Activated naive CD4-positive, alpha-beta T cell treated with anti-CD3 and anti-CD28 coated beads for 36 hours (primary cell): ENCODE results near the gene ANTXR1. TPM values are rescaled to one million over a fixed set of nuclear protein-coding genes. Genes with fewer than 3 reads are reported as not detected.

Experiments used
- CTCF ChIA-PET: fragments of 350-600 bp; sonication (Branson Sonifier 250); formaldehyde crosslinking; loops from one replicate; lab custom pipeline; 2021; ENCODE audit warnings: antibody characterized with exemption; lab: Charles Lee
- DNase-seq: peaks from one replicate; pipeline ENCODE4 v3.0.0-alpha.2; 2020
- H3K27ac Mint-ChIP-seq: one replicate; pipeline ENCODE4 v1.8.0; 2021; ENCODE audit warnings: mild to moderate bottlenecking, mixed read lengths
- H3K27me3 Mint-ChIP-seq: one replicate; pipeline ENCODE4 v1.8.0; 2021; ENCODE audit warnings: low read depth, mixed read lengths
- H3K36me3 Mint-ChIP-seq: one replicate; pipeline ENCODE4 v1.8.0; 2021; ENCODE audit warnings: low read depth, mixed read lengths
- H3K4me1 Mint-ChIP-seq: one replicate; pipeline ENCODE4 v1.8.0; 2021; ENCODE audit warnings: low read depth, mixed read lengths
- H3K4me3 Mint-ChIP-seq: one replicate; pipeline ENCODE4 v1.8.0; 2021; ENCODE audit warnings: mild to moderate bottlenecking, moderate library complexity, mixed read lengths
- H3K9me3 Mint-ChIP-seq: one replicate; pipeline ENCODE4 v1.8.0; 2021; ENCODE audit warnings: mixed read lengths
- intact Hi-C: fragments of 100-400 bp; cut with micrococcal nuclease; formaldehyde crosslinking; loops from one replicate; pipeline ENCODE4 v1.15.1; 2023
- total RNA-seq, 2 experiments: library from RNA; stranded (reverse); gene quantifications; one replicate each; pipeline ENCODE4 v1.2.3, GENCODE V29; 2021

The ANTXR1 gene
- total RNA-seq, 2 experiments from 2014 or later = 0.17 TPM; not detected in 1

DNA sequence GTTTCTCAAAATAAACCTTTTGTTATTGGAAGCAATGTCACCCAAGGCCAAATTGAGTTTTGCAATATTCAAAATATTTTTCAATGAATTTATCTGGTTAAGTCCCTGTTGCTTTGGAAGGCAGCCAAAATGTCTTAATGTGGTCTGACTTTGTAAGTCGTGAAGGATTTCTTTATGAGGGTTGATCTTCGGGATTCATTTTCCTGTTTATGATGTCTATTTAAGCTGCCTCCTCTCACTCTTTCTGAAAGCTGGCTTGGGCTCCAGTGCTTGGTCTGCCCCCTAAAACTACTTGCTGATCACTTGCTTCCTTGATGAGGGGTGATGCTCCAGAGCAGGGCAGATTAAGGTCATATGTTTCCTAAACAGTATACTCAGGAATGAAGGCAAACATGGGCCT, 141.1 kb downstream of the ANTXR1 start:
- H3K27ac Mint-ChIP-seq = no peak overlapping the region
- H3K27me3 Mint-ChIP-seq = peaks cover 4% of the 10 kb centered on the region
- no peak for DNase-seq
- CTCF ChIA-PET = no interaction called here
- no peak overlapping the region for H3K4me3 Mint-ChIP-seq
- no peaks in the 10 kb centered on the region for H3K4me1 Mint-ChIP-seq
- H3K9me3 Mint-ChIP-seq = no peaks in the 10 kb centered on the region
- intact Hi-C loops = no loop called here
- no peaks in the 10 kb centered on the region for H3K36me3 Mint-ChIP-seq

DNA sequence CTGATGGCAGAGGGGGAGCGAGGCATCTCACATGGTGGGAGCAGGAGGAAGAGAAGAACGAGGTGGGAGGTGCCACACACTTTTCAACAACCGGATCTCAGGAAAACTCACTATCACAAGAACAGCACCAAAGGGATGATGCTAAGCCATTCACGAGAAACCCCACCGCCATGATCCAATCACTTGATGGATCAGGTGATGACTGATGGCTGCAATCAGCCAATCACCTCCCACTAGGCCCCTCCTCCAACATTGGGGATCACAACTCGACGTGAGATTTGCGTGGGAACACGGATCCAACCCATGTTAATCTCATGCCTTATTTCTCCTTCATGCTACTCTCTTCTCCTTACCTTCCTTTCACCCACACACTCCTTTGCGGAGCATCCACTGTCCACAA, 143.6 kb downstream of the ANTXR1 start:
- peaks cover 4% of the 10 kb centered on the region for H3K27me3 Mint-ChIP-seq
- H3K27ac Mint-ChIP-seq = no peak overlapping the region
- DNase-seq = no peak
- no peak overlapping the region for H3K4me3 Mint-ChIP-seq
- H3K9me3 Mint-ChIP-seq = no peaks in the 10 kb centered on the region
- intact Hi-C loops = no loop called here
- no peaks in the 10 kb centered on the region for H3K36me3 Mint-ChIP-seq
- CTCF ChIA-PET = no interaction called here
- no peaks in the 10 kb centered on the region for H3K4me1 Mint-ChIP-seq

DNA sequence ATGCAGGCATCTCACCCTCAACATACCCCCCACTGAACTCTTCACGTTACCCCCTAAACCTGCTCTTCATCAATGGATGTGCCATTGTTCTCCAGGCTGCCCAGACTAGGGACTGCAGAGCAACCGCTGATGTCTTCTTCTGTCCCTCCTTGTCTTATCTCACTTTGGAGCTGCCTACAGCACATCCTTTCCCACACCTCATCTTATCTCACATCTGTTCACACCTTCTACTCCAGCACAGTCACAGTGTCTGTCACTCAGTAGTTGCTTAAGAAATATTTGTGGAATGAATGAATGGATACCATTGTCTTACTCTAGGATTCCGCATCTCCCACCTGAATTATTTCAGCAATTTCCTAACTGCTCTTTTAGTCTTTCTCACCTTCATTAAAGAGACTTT, 144.5 kb downstream of the ANTXR1 start:
- intact Hi-C loops = no loop called here
- no peaks in the 10 kb centered on the region for H3K4me1 Mint-ChIP-seq
- CTCF ChIA-PET = no interaction called here
- H3K4me3 Mint-ChIP-seq = no peak overlapping the region
- H3K36me3 Mint-ChIP-seq = no peaks in the 10 kb centered on the region
- peaks cover 4% of the 10 kb centered on the region for H3K27me3 Mint-ChIP-seq
- H3K27ac Mint-ChIP-seq = no peak overlapping the region
- no peak for DNase-seq
- no peaks in the 10 kb centered on the region for H3K9me3 Mint-ChIP-seq

DNA sequence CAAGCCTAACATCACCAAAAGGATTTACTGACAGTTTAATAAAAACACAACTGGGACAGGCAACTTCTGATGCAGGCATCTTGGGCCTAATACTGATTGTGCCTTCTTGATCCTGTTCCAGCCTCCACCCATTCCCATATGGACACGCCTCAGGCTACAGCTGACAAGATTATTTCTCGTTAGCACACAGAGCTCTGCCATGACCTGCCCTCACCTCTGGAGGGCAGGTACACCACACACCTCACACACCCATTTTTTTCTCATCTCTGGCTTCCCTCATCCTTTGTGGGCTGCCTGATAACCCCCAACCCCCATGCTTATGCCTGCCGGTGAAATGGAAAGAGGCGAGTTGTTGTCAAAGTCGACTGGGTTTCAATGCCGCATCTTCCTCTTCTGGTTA, 147.0 kb downstream of the ANTXR1 start:
- peaks cover 1% of the 10 kb centered on the region for H3K27me3 Mint-ChIP-seq
- no peak overlapping the region for H3K27ac Mint-ChIP-seq
- intact Hi-C loops = no loop called here
- CTCF ChIA-PET = no interaction called here
- H3K9me3 Mint-ChIP-seq = no peaks in the 10 kb centered on the region
- no peak overlapping the region for H3K4me3 Mint-ChIP-seq
- H3K36me3 Mint-ChIP-seq = no peaks in the 10 kb centered on the region
- no peaks in the 10 kb centered on the region for H3K4me1 Mint-ChIP-seq
- no peak for DNase-seq

DNA sequence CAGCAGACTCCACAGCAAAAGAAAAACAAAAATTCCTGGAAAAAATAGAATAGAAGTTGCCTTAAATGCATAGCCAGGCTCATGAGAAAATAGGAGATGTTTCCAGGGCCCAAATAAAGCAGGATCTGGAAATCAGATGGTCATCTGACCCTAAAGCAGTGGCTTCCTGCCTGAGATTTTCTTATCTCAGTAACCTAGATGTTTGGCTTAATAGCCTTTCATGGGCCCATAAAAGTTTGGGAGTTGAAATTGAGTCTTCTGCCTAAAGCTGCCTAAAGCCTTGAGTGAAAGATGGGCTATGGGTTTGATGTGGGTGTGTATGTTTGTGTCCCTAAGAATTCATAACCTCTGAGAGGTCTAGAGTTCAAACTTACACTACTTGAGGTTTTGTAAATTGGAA, 149.1 kb downstream of the ANTXR1 start:
- no peak for DNase-seq

DNA sequence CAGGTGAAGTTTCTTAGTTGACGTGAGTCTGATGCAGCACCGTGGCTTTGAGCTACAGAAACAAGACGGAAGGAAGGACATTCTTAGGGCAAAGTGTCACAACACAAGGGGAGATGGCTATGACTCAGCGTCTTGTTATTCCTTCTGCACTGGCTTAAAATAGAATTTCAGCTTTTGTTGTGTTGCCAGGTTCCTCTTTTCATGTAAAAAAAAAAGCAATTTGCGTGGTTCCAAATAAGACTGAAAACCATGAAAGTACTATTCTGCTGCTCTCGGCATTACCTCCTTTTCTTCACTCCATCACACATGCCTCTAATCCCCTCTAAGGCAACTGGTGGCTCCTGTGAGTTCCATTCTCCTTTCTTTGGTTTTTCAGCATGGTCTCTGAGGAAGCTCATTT, 150.1 kb downstream of the ANTXR1 start:
- Mint-ChIP-seq H3K9me3 (no peaks in the 10 kb centered on the region), H3K36me3 (no peaks in the 10 kb centered on the region), H3K27me3 (peaks cover 4% of the 10 kb centered on the region), H3K27ac (no peak overlapping the region), H3K4me1 (no peaks in the 10 kb centered on the region), H3K4me3 (no peak overlapping the region)
- peak; percentile 7 for DNase-seq
- CTCF ChIA-PET = no interaction called here
- intact Hi-C loops = no loop called here

More for the DNA sequence above, 149.1 kb downstream of the ANTXR1 start:
- Mint-ChIP-seq H3K4me1 (no peaks in the 10 kb centered on the region), H3K27ac (no peak overlapping the region), H3K27me3 (peaks cover 4% of the 10 kb centered on the region), H3K9me3 (no peaks in the 10 kb centered on the region), H3K36me3 (no peaks in the 10 kb centered on the region), H3K4me3 (no peak overlapping the region)
- intact Hi-C loops = no loop called here
- CTCF ChIA-PET = no interaction called here

DNA sequence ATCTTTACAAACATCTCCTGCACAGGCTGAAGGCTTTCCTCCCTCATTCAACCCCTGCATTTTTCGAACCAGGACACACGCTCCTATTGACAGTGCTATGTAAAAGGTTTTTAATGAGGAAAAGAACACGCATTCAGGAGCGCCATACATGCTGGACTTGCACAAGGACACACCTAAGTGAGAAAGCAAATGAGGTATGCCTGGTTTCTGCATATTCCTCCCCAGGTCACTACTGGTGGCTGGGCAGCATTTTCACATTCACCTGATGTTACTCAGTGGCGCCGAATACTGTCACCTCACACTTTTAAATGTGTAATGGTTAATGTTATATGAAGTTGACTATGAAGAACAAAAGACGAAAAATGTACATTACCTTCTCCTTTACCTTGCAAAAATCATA, 150.6 kb downstream of the ANTXR1 start:
- DNase-seq = no peak
- H3K36me3 Mint-ChIP-seq = no peaks in the 10 kb centered on the region
- no peak overlapping the region for H3K4me3 Mint-ChIP-seq
- H3K9me3 Mint-ChIP-seq = no peaks in the 10 kb centered on the region
- peaks cover 4% of the 10 kb centered on the region for H3K27me3 Mint-ChIP-seq
- H3K27ac Mint-ChIP-seq = no peak overlapping the region
- CTCF ChIA-PET = no interaction called here
- intact Hi-C loops = no loop called here
- H3K4me1 Mint-ChIP-seq = no peaks in the 10 kb centered on the region

DNA sequence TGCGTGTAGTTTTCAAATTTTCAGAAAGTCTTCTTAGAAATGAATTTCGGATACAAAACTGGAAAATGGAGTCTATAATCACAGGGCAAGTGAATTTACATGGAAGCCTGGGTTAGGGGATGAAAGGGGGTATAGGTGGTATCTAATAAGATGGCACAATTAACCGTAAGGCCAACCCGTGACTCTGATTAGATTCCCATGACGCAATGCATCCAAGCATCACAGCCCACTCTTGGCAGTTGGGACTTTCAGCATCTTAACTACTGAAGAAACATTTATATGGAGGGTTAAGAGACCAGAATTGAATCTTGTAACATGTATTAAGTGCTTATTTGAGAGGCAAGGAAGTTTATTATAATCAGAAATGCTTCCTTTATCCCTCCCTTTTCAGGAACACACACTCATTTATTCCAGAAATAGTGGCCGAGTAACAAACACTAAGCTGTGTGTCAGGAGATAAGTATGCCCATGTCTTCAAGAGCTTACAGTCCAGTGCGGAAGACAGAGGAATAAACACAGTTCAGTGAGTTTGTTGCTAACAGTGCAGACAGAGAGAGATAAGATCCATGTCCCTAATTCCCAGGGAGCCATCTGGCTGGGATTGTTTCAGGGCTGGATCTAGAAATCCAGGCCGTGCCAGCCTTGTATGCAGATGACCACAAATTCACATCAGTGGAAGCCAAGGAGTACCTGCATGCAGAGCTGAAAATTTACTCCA, 151.2 kb downstream of the ANTXR1 start:
- H3K27me3 Mint-ChIP-seq = peaks cover 4% of the 10 kb centered on the region
- no peaks in the 10 kb centered on the region for H3K4me1 Mint-ChIP-seq
- no peak for DNase-seq
- H3K4me3 Mint-ChIP-seq = no peak overlapping the region
- no peak overlapping the region for H3K27ac Mint-ChIP-seq
- no peaks in the 10 kb centered on the region for H3K9me3 Mint-ChIP-seq
- no peaks in the 10 kb centered on the region for H3K36me3 Mint-ChIP-seq
- intact Hi-C loops = no loop called here
- CTCF ChIA-PET = no interaction called here

DNA sequence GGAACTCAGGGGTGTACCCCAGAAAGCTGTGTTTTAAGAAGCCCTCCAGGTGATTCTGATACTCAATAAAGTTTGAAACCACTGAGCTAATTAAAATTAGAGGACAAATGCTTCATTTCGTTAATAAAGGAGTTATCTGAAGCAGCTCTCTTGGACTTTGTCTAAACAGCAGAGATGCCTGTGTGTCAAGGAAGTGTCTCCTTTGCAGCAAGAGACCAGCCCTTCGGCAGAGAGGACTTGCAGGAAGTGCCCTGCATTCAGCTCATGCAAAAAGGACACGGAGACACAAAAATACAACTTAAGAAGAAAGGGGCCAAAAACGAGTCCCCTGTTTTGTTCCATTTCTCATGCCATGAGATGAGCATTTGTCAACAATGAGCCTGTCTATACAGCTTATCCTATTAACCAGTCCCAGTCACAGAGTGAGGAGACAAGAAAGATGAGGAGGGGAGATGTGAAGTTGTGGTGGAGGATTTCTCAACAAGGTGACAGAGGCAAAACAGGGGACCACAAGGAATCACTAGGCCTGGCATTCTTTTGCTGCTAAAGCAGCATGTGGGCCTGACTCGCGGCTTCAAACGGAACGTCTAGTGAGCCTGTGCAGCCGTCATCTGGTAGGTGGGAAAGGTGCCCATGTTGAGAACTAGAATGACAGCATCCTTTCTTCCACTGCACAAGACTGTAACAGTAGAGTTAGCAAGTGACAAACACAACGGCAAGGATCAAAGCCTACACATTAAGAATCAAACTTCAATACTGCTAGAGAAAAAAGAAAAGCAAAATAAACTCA, 152.3 kb downstream of the ANTXR1 start:
- Mint-ChIP-seq H3K36me3 (no peaks in the 10 kb centered on the region), H3K27me3 (peaks cover 6% of the 10 kb centered on the region), H3K9me3 (no peaks in the 10 kb centered on the region), H3K4me1 (no peaks in the 10 kb centered on the region), H3K27ac (no peak overlapping the region), H3K4me3 (no peak overlapping the region)
- CTCF ChIA-PET = no interaction called here
- intact Hi-C loops = no loop called here
- DNase-seq = no peak

DNA sequence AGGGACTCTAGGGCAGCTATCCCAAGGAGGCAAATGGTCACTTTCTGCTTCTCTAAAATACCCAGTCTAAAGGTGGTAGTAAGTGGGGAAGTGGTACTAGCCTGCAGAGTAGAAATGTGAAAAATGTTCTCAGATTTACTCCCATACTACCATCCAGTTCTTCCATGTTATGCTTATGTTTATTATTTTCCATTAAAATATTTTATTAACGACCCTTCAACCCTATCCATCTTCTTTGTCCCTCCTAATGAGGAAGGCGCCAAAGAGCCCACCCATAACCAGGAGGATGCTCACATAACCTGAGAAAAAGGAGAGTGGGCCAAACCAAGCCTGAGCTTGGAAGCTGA, 153.5 kb downstream of the ANTXR1 start:
- H3K4me1 Mint-ChIP-seq = no peaks in the 10 kb centered on the region
- intact Hi-C loops = no loop called here
- no peak overlapping the region for H3K27ac Mint-ChIP-seq
- H3K36me3 Mint-ChIP-seq = no peaks in the 10 kb centered on the region
- no peak for DNase-seq
- no peaks in the 10 kb centered on the region for H3K9me3 Mint-ChIP-seq
- H3K4me3 Mint-ChIP-seq = no peak overlapping the region
- H3K27me3 Mint-ChIP-seq = peaks cover 6% of the 10 kb centered on the region
- CTCF ChIA-PET = no interaction called here

DNA sequence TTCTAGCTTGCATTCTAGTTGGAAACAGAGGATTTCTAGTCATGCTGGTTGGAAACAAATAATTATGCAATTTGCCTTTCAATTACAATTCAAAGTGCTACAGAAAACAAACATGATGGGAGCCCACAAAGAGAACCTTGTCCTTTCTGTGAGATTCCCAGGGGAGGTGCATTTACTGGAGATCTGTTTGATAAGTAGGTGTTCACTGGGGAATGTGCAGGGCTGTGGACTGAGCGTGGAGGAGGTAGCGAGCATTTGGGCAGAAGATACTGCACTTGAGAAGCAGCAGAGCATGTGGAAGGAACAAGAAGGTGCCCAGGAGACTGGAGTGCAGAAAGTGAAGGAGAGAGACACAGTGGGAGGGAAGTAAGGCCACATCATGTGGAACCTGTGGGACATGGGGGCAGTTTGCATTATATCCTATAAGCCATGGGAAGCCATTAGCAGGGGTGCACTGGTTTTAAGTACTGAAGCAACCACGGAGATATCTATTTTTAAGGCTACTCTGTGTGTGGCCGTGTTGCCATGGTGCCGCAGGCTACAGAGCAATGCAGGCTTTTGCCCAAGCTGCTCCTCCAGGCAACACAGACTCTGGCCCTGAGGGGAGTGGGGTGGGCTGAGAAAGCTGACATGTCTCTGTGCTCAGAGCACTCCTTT, 154.0 kb downstream of the ANTXR1 start:
- CTCF ChIA-PET = no interaction called here
- Mint-ChIP-seq H3K27me3 (peaks cover 6% of the 10 kb centered on the region), H3K36me3 (no peaks in the 10 kb centered on the region), H3K9me3 (no peaks in the 10 kb centered on the region), H3K27ac (no peak overlapping the region), H3K4me1 (no peaks in the 10 kb centered on the region), H3K4me3 (no peak overlapping the region)
- no peak for DNase-seq
- intact Hi-C loops = no loop called here

DNA sequence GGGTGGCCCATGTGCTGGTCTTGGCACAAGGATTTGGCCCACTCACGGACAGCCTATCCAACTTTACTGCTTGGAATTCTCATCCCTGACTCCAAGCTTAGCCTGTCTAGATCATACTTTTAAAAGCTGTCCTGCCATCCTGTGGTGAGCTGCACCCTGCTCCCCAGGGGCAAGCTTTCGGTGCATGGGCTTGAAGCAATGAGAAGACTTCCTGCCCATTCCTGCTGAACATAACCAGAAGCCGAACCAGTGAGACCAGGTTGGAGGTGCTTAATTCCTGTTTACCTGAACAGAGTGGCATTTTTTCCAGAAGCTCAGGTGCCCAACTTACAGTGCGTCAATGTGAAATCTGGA, 154.5 kb downstream of the ANTXR1 start:
- DNase-seq = no peak
- Mint-ChIP-seq H3K4me3 (no peak overlapping the region), H3K27ac (no peak overlapping the region), H3K36me3 (no peaks in the 10 kb centered on the region), H3K27me3 (peaks cover 6% of the 10 kb centered on the region), H3K9me3 (no peaks in the 10 kb centered on the region), H3K4me1 (no peaks in the 10 kb centered on the region)
- intact Hi-C loops = no loop called here
- CTCF ChIA-PET = no interaction called here
